CD14-positive monocyte (primary cell): ENCODE results near the gene CLCNKB. TPM values are rescaled to one million over a fixed set of nuclear protein-coding genes. Genes with fewer than 3 reads are reported as not detected.

Source experiments
- DNase-seq, 3 donors: peaks; one replicate each; pipeline ENCODE4 v3.0.0-alpha.2; 2011 to 2022
- H2AFZ ChIP-seq: 2 replicates; pipeline ENCODE4 v1.6.0; 2012; ENCODE audit warnings: mild to moderate bottlenecking, low read depth, low read length, inconsistent platforms; ENCODE audit not compliant: insufficient read depth, poor library complexity, severe bottlenecking
- H3K27ac ChIP-seq, 2 donors: 1 replicate in 1 of 2; 2 replicates in 1 of 2; pipeline ENCODE4 v1.5.1; 2012 to 2013; ENCODE audit warnings: low read length in 2 of 2, control low read depth in 1 of 2, inconsistent platforms in 1 of 2, low read depth in 1 of 2, mild to moderate bottlenecking in 1 of 2
- H3K27me3 ChIP-seq, 2 donors: one replicate each; pipeline versions ENCODE4 v1.6.0 to v1.6.1; 2011 to 2013; ENCODE audit warnings: low read length in 2 of 2; ENCODE audit not compliant: control insufficient read depth in 2 of 2, insufficient read depth in 2 of 2
- H3K36me3 ChIP-seq, 2 donors: replicated peaks in 1 of 2; 1 replicate in 1 of 2; 2 replicates in 1 of 2; pipeline versions ENCODE4 v1.5.1 to v1.6.1; 2012 to 2013; ENCODE audit warnings: low read length in 2 of 2, control low read depth in 1 of 2, inconsistent platforms in 1 of 2, mild to moderate bottlenecking in 1 of 2; ENCODE audit not compliant: insufficient read depth in 2 of 2, control insufficient read depth in 1 of 2
- H3K4me1 ChIP-seq, 2 donors: 1 replicate in 1 of 2; 2 replicates in 1 of 2; pipeline versions ENCODE4 v1.5.1 to v1.6.1; 2012 to 2013; ENCODE audit warnings: low read length in 2 of 2, control low read depth in 1 of 2, inconsistent platforms in 1 of 2, mild to moderate bottlenecking in 1 of 2, moderate library complexity in 1 of 2; ENCODE audit not compliant: insufficient read depth in 2 of 2, control insufficient read depth in 1 of 2
- H3K4me2 ChIP-seq: replicated peaks from 2 replicates; pipeline ENCODE3; 2012; ENCODE audit warnings: low read length, moderate library complexity, mild to moderate bottlenecking; ENCODE audit not compliant: poor library complexity, severe bottlenecking; ENCODE audit errors: extremely low read depth
- H3K4me3 ChIP-seq, 3 experiments: fragments of 200-600 bp in 1 of 3; sonication (generic) in 1 of 3; replicated peaks in 1 of 3; 1 replicate in 2 of 3; 2 replicates in 1 of 3; pipeline ENCODE4 v1.5.1; 2011 to 2013; ENCODE audit warnings: low read length in 3 of 3, mild to moderate bottlenecking in 3 of 3, control low read depth in 2 of 3, low read depth in 2 of 3, inconsistent platforms in 1 of 3, moderate library complexity in 1 of 3
- H3K79me2 ChIP-seq: 2 replicates; pipeline ENCODE4 v1.6.0; 2012; ENCODE audit warnings: mild to moderate bottlenecking, control low read depth, inconsistent platforms, low read length, moderate library complexity; ENCODE audit not compliant: insufficient read depth
- H3K9ac ChIP-seq: 2 replicates; pipeline ENCODE4 v1.6.0; 2017; ENCODE audit warnings: low read length, mild to moderate bottlenecking; ENCODE audit not compliant: insufficient read depth, poor library complexity, severe bottlenecking
- H3K9me3 ChIP-seq, 2 donors: replicated peaks in 1 of 2; 1 replicate in 1 of 2; 2 replicates in 1 of 2; pipeline versions ENCODE4 v1.5.1 to v1.6.1; 2012 to 2013; ENCODE audit warnings: low read length in 2 of 2, control low read depth in 1 of 2; ENCODE audit not compliant: control insufficient read depth in 1 of 2, insufficient read depth in 1 of 2
- H4K20me1 ChIP-seq: 2 replicates; pipeline ENCODE4 v1.6.0; 2012; ENCODE audit warnings: mild to moderate bottlenecking, low read length, control low read depth, moderate library complexity; ENCODE audit not compliant: insufficient read depth
- H3K27ac Mint-ChIP-seq, 7 donors: one replicate each; pipeline ENCODE4 v1.8.0; 2020; ENCODE audit warnings: mild to moderate bottlenecking in 7 of 7, mixed read lengths in 7 of 7, moderate library complexity in 6 of 7, inconsistent platforms in 2 of 7
- H3K27me3 Mint-ChIP-seq, 3 donors: one replicate each; pipeline ENCODE4 v1.8.0; 2021 to 2022; ENCODE audit warnings: low read depth in 3 of 3, mild to moderate bottlenecking in 3 of 3, mixed read lengths in 3 of 3, moderate library complexity in 3 of 3, inconsistent platforms in 1 of 3
- H3K36me3 Mint-ChIP-seq, 2 donors: one replicate each; pipeline ENCODE4 v1.8.0; 2020; ENCODE audit warnings: mixed read lengths in 2 of 2, inconsistent platforms in 1 of 2, mild to moderate bottlenecking in 1 of 2
- H3K4me1 Mint-ChIP-seq: one replicate; pipeline ENCODE4 v1.8.0; 2020; ENCODE audit warnings: mild to moderate bottlenecking, mixed read lengths
- H3K4me3 Mint-ChIP-seq, 2 donors: one replicate each; pipeline ENCODE4 v1.8.0; 2020; ENCODE audit warnings: mild to moderate bottlenecking in 2 of 2, mixed read lengths in 2 of 2, moderate library complexity in 1 of 2
- H3K9me3 Mint-ChIP-seq, 7 donors: one replicate each; pipeline ENCODE4 v1.8.0; 2020 to 2022; ENCODE audit warnings: mixed read lengths in 7 of 7, mild to moderate bottlenecking in 6 of 7, moderate library complexity in 6 of 7, inconsistent platforms in 2 of 7
- CTCF ChIP-seq: fragments of 200-600 bp; IDR thresholded peaks from one replicate; pipeline ENCODE4 v1.8.0; 2022; ENCODE audit warnings: antibody characterized with exemption, mild to moderate bottlenecking
- WGBS: methylation state at CpG from one replicate; pipeline ENCODE4 v1.1.5; 2013; ENCODE audit warnings: missing lambda C conversion rate; ENCODE audit not compliant: insufficient coverage; 5-methylcytosine and 5-hydroxymethylcytosine counted together
- intact Hi-C, 2 donors: fragments of 100-400 bp; cut with micrococcal nuclease; formaldehyde crosslinking; loops; one replicate each; pipeline versions ENCODE4 v1.15.0 to v1.15.1; 2023
- polyA plus RNA-seq, 3 donors: library from polyadenylated mRNA; depleted of rRNA in 1 of 3; unstranded in 2 of 3; stranded (reverse) in 1 of 3; fragments of 300-500 nt in 2 of 3; fragments of >200 nt in 1 of 3; fragmentation: Illumina TruSeq in 2 of 3; gene quantifications; 1 replicate in 2 of 3; 2 replicates in 1 of 3; pipeline ENCODE4 v1.2.3, GENCODE V29; 2012 to 2021

Gene CLCNKB
- polyA plus RNA-seq, 3 donors = not detected

- H3K4me2 ChIP-seq = no peak overlapping the region
- Mint-ChIP-seq H3K27ac (no peak overlapping the region), H3K9me3 (peaks cover 0 to 6% (median 0%) of the 10 kb centered on the region in 7 donors), H3K27me3 (peaks cover 34 to 60% (median 45%) of the 10 kb centered on the region in 3 donors), H3K4me3 (no peak overlapping the region), H3K4me1 (peaks cover 6% of the 10 kb centered on the region), H3K36me3 (peaks cover 0 to 3% of the 10 kb centered on the region in 2 donors)
- peaks cover 8 to 31% of the 10 kb centered on the region in 2 donors for H3K27me3 ChIP-seq
- peaks cover 0 to 4% of the 10 kb centered on the region in 2 donors for H3K9me3 ChIP-seq
- H3K9ac ChIP-seq = no peak overlapping the region
- no peak overlapping the region for H2AFZ ChIP-seq
- no peak overlapping the region for H3K4me3 ChIP-seq
- no peak for TF ChIP-seq CTCF
- no peak overlapping the region for H3K27ac ChIP-seq
- no peaks in the 10 kb centered on the region for H4K20me1 ChIP-seq
- 94% methylated on average over 2 of the region's 9 CpGs for WGBS
- peaks cover 3 to 6% of the 10 kb centered on the region in 2 donors for H3K4me1 ChIP-seq
- H3K36me3 ChIP-seq = no peaks in the 10 kb centered on the region
- no peak for DNase-seq
- no peaks in the 10 kb centered on the region for H3K79me2 ChIP-seq
- intact Hi-C loops = no loop called here
Measured at GRCh38 chr1:16070640-16071355, 27.2 kb downstream of the CLCNKB start.

GRCh38 chr1:16071614-16072013, 28.0 kb downstream of the CLCNKB start:
- Histone ChIP-seq H4K20me1 (no peaks in the 10 kb centered on the region), H3K79me2 (no peaks in the 10 kb centered on the region), H3K4me2 (no peak overlapping the region), H2AFZ (no peak overlapping the region), H3K9ac (no peak overlapping the region), H3K4me3 (no peak overlapping the region), H3K9me3 (peaks cover 0 to 4% of the 10 kb centered on the region in 2 donors), H3K27me3 (peaks cover 8 to 31% of the 10 kb centered on the region in 2 donors), H3K36me3 (no peaks in the 10 kb centered on the region), H3K4me1 (peaks cover 3 to 6% of the 10 kb centered on the region in 2 donors), H3K27ac (no peak overlapping the region)
- Mint-ChIP-seq H3K27ac (no peak overlapping the region), H3K9me3 (peaks cover 0 to 6% (median 0%) of the 10 kb centered on the region in 7 donors), H3K4me3 (peak overlapping the region in 1 of 2 donors; percentile 60), H3K36me3 (peaks cover 0 to 3% of the 10 kb centered on the region in 2 donors), H3K4me1 (peaks cover 6% of the 10 kb centered on the region), H3K27me3 (peaks cover 34 to 58% (median 45%) of the 10 kb centered on the region in 3 donors)
- intact Hi-C loops = no loop called here
- DNase-seq = no peak
- 97% methylated on average over 3 of the region's 6 CpGs for WGBS
- no peak for TF ChIP-seq CTCF
